HCT116 (cell line): Measurements from ENCODE around the gene HOXB8. TPM values are rescaled to one million over a fixed set of nuclear protein-coding genes. Genes with fewer than 3 reads are reported as not detected.

Experiments
- ATAC-seq: fragments of 200-7000 bp; cut with Tn5 transposase; 2 replicates; pipeline ENCODE4 v1.9.1; 2020; ENCODE audit warnings: mild to moderate bottlenecking, moderate library complexity
- BruUV-seq: library from RNA; stranded (reverse); fragments of 400-500 nt; replicated peaks from 2 replicates; lab custom pipeline; 2021; lab: Mats Ljungman, UMichigan
- CTCF ChIA-PET: fragments of 300-600 bp; sonication (Branson Sonifier 250); formaldehyde crosslinking; loops from one replicate; lab custom pipeline; 2021; ENCODE audit warnings: antibody characterized with exemption; lab: Charles Lee
- POLR2A ChIA-PET: fragments of 300-600, 350-600 bp; sonication (Branson Sonifier 250); formaldehyde crosslinking; loops from one replicate; lab custom pipeline; 2021; ENCODE audit warnings: antibody characterized with exemption; lab: Charles Lee
- RAD21 ChIA-PET, 2 experiments: fragments of 300-600 bp; sonication (Branson Sonifier 250); formaldehyde crosslinking; loops; one replicate each; lab custom pipeline; 2023; ENCODE audit warnings: low total read pairs in 2 of 2; ENCODE audit not compliant: uncharacterized antibody in 2 of 2, unreplicated experiment in 2 of 2, low non-redundant PET in 1 of 2; lab: Charles Lee
- DNase-seq: peaks from one replicate; pipeline ENCODE4 v3.0.0-alpha.2; 2010; ENCODE audit warnings: low read depth, low spot score
- H2AFZ ChIP-seq: fragments of 200-600 bp; shearing (Covaris generic), sonication (generic); 2 replicates; pipeline ENCODE4 v1.6.1; 2017; ENCODE audit warnings: low read depth, mixed run types, mixed read lengths, antibody characterized with exemption, low read length; ENCODE audit not compliant: poor library complexity, severe bottlenecking
- H3K27ac ChIP-seq: 2 replicates; pipeline ENCODE4 v1.5.1; 2012; ENCODE audit warnings: low read depth, low read length
- H3K27me3 ChIP-seq: fragments of 200-600 bp; sonication (generic); 2 replicates; pipeline ENCODE4 v1.6.1; 2016; ENCODE audit warnings: mixed run types, low read length, mixed read lengths; ENCODE audit not compliant: insufficient read depth
- H3K36me3 ChIP-seq, 2 experiments: fragments of 200-500 bp in 1 of 2; fragments of 200-600 bp in 1 of 2; sonication (Bioruptor generic) in 1 of 2; sonication (generic) in 1 of 2; 2 replicates each; pipeline versions ENCODE4 v1.5.1 to v1.6.1; 2014 to 2016; ENCODE audit warnings: low read length in 2 of 2, inconsistent platforms in 1 of 2, mixed read lengths in 1 of 2, mixed run types in 1 of 2; ENCODE audit not compliant: insufficient read depth in 2 of 2, control insufficient read depth in 1 of 2
- H3K4me1 ChIP-seq, 2 experiments: fragments of 200-600 bp in 1 of 2; sonication (generic) in 1 of 2; 2 replicates each; pipeline versions ENCODE4 v1.5.1 to v1.6.1; 2012 to 2017; ENCODE audit warnings: low read length in 2 of 2, inconsistent platforms in 1 of 2, mild to moderate bottlenecking in 1 of 2, mixed read lengths in 1 of 2, mixed run types in 1 of 2, moderate library complexity in 1 of 2; ENCODE audit not compliant: insufficient read depth in 2 of 2, control insufficient read depth in 1 of 2
- H3K4me2 ChIP-seq: fragments of 200-600 bp; sonication (generic); 2 replicates; pipeline ENCODE4 v1.6.1; 2017; ENCODE audit warnings: mixed run types, low read length, mixed read lengths
- H3K4me3 ChIP-seq, 2 experiments: fragments of 200-600 bp in 1 of 2; sonication (generic) in 1 of 2; replicated peaks in 1 of 2; 2 replicates each; pipeline ENCODE4 v1.5.1; 2011 to 2016; ENCODE audit warnings: low read length in 2 of 2, control low read depth in 1 of 2, low read depth in 1 of 2, mild to moderate bottlenecking in 1 of 2, mixed read lengths in 1 of 2, mixed run types in 1 of 2
- H3K79me2 ChIP-seq: fragments of 200-600 bp; sonication (generic); 2 replicates; pipeline ENCODE4 v1.6.1; 2017; ENCODE audit warnings: mild to moderate bottlenecking, mixed run types, low read length, moderate library complexity, mixed read lengths; ENCODE audit not compliant: insufficient read depth
- H3K9ac ChIP-seq: fragments of 200-600 bp; sonication (generic); 2 replicates; pipeline ENCODE4 v1.6.1; 2016; ENCODE audit warnings: low read length, mixed read lengths
- H3K9me2 ChIP-seq: fragments of 200-600 bp; sonication (generic), shearing (Covaris generic); 2 replicates; pipeline ENCODE4 v1.6.1; 2017; ENCODE audit warnings: mixed run types, mild to moderate bottlenecking, moderate library complexity; ENCODE audit not compliant: insufficient read depth
- H3K9me3 ChIP-seq, 2 experiments: fragments of 200-500 bp in 1 of 2; fragments of 200-600 bp in 1 of 2; sonication (Bioruptor generic) in 1 of 2; sonication (generic) in 1 of 2; 2 replicates each; pipeline ENCODE4 v1.6.1; 2014 to 2017; ENCODE audit warnings: low read length in 2 of 2, mixed read lengths in 2 of 2, inconsistent platforms in 1 of 2, low read depth in 1 of 2, mild to moderate bottlenecking in 1 of 2, mixed run types in 1 of 2, moderate library complexity in 1 of 2; ENCODE audit not compliant: control insufficient read depth in 1 of 2, insufficient read depth in 1 of 2
- H4K20me1 ChIP-seq: fragments of 200-600 bp; sonication (generic), shearing (Covaris generic); 2 replicates; pipeline ENCODE4 v1.6.1; 2017; ENCODE audit warnings: mixed run types, mild to moderate bottlenecking, moderate library complexity; ENCODE audit not compliant: insufficient read depth
- CEBPB ChIP-seq: IDR thresholded peaks from 2 replicates; pipeline ENCODE4 v1.6.1; 2012; ENCODE audit warnings: low read depth
- ELF1 ChIP-seq: IDR thresholded peaks from 2 replicates; pipeline ENCODE4 v1.6.1; 2012; ENCODE audit warnings: low read depth, borderline replicate concordance
- EZH2 ChIP-seq: fragments of 200-600 bp; sonication (generic); IDR thresholded peaks from 2 replicates; pipeline ENCODE4 v1.6.1; 2017; ENCODE audit warnings: antibody characterized with exemption, mixed run types
- EZH2phosphoT487 ChIP-seq: fragments of 200-600 bp; IDR thresholded peaks from 2 replicates; pipeline ENCODE4 v1.6.1; 2018; ENCODE audit warnings: antibody characterized with exemption, borderline replicate concordance
- FOSL1 ChIP-seq: IDR thresholded peaks from 2 replicates; pipeline ENCODE4 v1.6.1; 2012; ENCODE audit warnings: low read depth
- JUND ChIP-seq: IDR thresholded peaks from 2 replicates; pipeline ENCODE4 v1.6.1; 2012
- POLR2A ChIP-seq: IDR thresholded peaks from 2 replicates; pipeline ENCODE4 v1.7.0; 2011; ENCODE audit warnings: borderline replicate concordance; ENCODE audit not compliant: insufficient read depth, insufficient read length; ENCODE audit errors: extremely low read depth
- POLR2AphosphoS5 ChIP-seq: IDR thresholded peaks from 2 replicates; pipeline ENCODE4 v1.6.1; 2011; ENCODE audit warnings: mild to moderate bottlenecking, low read depth, low read length, moderate library complexity
- SIN3A ChIP-seq: IDR thresholded peaks from 2 replicates; pipeline ENCODE4 v1.6.1; 2012; ENCODE audit warnings: low read depth
- SP1 ChIP-seq: IDR thresholded peaks from 2 replicates; pipeline ENCODE4 v1.6.1; 2012; ENCODE audit warnings: low read depth
- SRF ChIP-seq: IDR thresholded peaks from 2 replicates; pipeline ENCODE4 v1.6.1; 2012; ENCODE audit warnings: low read depth
- YY1 ChIP-seq: IDR thresholded peaks from 2 replicates; pipeline ENCODE4 v1.6.1; 2011; ENCODE audit warnings: low read length, low read depth, moderate library complexity, mild to moderate bottlenecking; ENCODE audit not compliant: insufficient replicate concordance; ENCODE audit errors: extremely low read depth
- ZFX ChIP-seq: fragments of 450-650 bp; IDR thresholded peaks from 2 replicates; pipeline ENCODE4 v1.6.1; 2017
- intact Hi-C: fragments of 100-400 bp; cut with micrococcal nuclease; formaldehyde crosslinking; loops from 2 replicates; pipeline ENCODE4 v1.10.0; 2022
- total RNA-seq: library from RNA; stranded (reverse); gene quantifications from one replicate; pipeline ENCODE4 v1.2.1, GENCODE V29; 2021; ENCODE audit not compliant: unreplicated experiment
- TF ChIP-seq, protein P1 (sequence below), 3 experiments: fragments of 200-600 bp in 1 of 3; sonication (generic) in 1 of 3; IDR thresholded peaks in 2 of 3; conservative IDR thresholded peaks in 1 of 3; 2 replicates each; pipeline ENCODE4 v1.5.1; 2012 to 2017; ENCODE audit warnings: low read depth in 2 of 3, low read length in 2 of 3, antibody characterized with exemption in 1 of 3, borderline replicate concordance in 1 of 3, control low read depth in 1 of 3, mild to moderate bottlenecking in 1 of 3, mixed read lengths in 1 of 3, mixed run types in 1 of 3, moderate library complexity in 1 of 3; ENCODE audit not compliant: insufficient read depth in 1 of 3
- TF ChIP-seq, protein P2 (sequence below): IDR thresholded peaks from 2 replicates; pipeline ENCODE4 v1.6.1; 2011; ENCODE audit warnings: mild to moderate bottlenecking, low read length, moderate library complexity; ENCODE audit not compliant: insufficient replicate concordance; ENCODE audit errors: extremely low read depth
- TF ChIP-seq, protein P3 (sequence below): IDR thresholded peaks from 2 replicates; pipeline ENCODE4 v1.6.1; 2012; ENCODE audit warnings: low read depth
- TF ChIP-seq, protein P4 (sequence below): IDR thresholded peaks from 2 replicates; pipeline ENCODE4 v1.6.1; 2012
- TF ChIP-seq, protein P5 (sequence below): IDR thresholded peaks from 2 replicates; pipeline ENCODE4 v1.6.1; 2012

HOXB8 gene
- total RNA-seq, 1 experiment from 2014 or later, result 44.7 TPM

DNA sequence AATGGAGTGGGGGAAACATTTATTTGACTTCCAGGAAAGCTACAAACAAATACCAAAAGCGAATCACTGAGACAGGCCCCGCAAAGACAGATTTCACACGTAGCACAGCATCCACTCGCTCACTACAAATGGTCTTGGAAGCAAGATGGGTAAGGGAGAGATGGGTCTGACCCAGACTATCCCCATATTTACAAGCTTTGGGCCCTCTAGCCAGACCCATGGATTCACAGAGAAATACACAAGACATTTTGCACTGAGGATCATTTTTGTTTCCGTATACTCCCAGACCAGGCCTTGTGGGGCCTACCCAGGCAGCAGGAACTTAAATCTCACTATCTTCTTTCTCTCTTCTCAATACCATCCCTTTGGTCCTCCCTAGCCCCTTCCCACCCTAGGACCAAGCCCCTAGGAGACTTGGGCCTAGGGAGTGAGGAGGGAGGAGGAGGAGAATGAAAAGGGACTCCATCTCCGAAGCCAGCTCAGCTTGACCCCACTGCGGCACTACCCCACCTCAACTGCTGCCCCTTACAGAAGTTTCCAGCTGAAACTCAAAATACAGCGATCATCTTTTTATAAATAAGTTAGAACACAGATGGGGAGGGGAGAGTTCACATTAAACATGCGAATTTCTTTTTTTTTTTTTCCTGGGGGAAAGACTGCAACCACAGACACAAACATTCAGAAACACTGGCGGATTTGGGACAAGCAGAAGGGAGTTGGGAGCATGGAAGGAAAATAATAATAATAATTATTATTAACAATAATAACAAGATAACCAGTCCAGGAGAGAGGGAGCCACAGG, 23.6 kb downstream of the HOXB8 start:
- Histone ChIP-seq H3K9me2 (no peaks in the 10 kb centered on the region), H3K4me1 (peaks cover 11 to 32% of the 10 kb centered on the region in 2 experiments; a peak in 3 of 4 replicates), H3K27ac (no peak overlapping the region), H4K20me1 (no peaks in the 10 kb centered on the region), H3K9me3 (no peaks in the 10 kb centered on the region), H2AFZ (no peak overlapping the region), H3K79me2 (peaks cover 57% of the 10 kb centered on the region), H3K27me3 (no peaks in the 10 kb centered on the region), H3K9ac (no peak overlapping the region), H3K4me2 (no peak overlapping the region), H3K36me3 (peaks cover 7 to 23% of the 10 kb centered on the region in 2 experiments; a peak in 3 of 4 replicates), H3K4me3 (no peak overlapping the region)
- no TSS peak for BruUV-seq
- POLR2A ChIA-PET, result interaction anchor here (0.6 to 1.7 kb wide), 2 partner anchors 10 to 13 kb away, joined by 4 to 6 read pairs; partner anchors contain the start of gene HOXB6
- RAD21 ChIA-PET, result no interaction called here
- intact Hi-C loops, result no loop called here
- ATAC-seq (no peak), DNase-seq (no peak)
- CTCF ChIA-PET, result no interaction called here
- TF ChIP-seq EZH2 (no peak), POLR2A (no peak), ZFX (no peak), SRF (no peak), YY1 (no peak), CEBPB (no peak), EZH2phosphoT487 (no peak), ELF1 (no peak), POLR2AphosphoS5 (no peak), JUND (no peak), FOSL1 (no peak), SP1 (no peak), SIN3A (no peak)
- TF ChIP-seq, protein P1, sequence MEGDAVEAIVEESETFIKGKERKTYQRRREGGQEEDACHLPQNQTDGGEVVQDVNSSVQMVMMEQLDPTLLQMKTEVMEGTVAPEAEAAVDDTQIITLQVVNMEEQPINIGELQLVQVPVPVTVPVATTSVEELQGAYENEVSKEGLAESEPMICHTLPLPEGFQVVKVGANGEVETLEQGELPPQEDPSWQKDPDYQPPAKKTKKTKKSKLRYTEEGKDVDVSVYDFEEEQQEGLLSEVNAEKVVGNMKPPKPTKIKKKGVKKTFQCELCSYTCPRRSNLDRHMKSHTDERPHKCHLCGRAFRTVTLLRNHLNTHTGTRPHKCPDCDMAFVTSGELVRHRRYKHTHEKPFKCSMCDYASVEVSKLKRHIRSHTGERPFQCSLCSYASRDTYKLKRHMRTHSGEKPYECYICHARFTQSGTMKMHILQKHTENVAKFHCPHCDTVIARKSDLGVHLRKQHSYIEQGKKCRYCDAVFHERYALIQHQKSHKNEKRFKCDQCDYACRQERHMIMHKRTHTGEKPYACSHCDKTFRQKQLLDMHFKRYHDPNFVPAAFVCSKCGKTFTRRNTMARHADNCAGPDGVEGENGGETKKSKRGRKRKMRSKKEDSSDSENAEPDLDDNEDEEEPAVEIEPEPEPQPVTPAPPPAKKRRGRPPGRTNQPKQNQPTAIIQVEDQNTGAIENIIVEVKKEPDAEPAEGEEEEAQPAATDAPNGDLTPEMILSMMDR (IDR thresholded peaks at IDR 0.05 in 2 of 3, conservative IDR thresholded peaks at IDR 0.05 in 1 of 3; ENCODE audit: borderline replicate concordance in 1 of 3, insufficient read depth in 1 of 3, low read depth in 2 of 3, low read length in 2 of 3), result no peak
- TF ChIP-seq, protein P2, sequence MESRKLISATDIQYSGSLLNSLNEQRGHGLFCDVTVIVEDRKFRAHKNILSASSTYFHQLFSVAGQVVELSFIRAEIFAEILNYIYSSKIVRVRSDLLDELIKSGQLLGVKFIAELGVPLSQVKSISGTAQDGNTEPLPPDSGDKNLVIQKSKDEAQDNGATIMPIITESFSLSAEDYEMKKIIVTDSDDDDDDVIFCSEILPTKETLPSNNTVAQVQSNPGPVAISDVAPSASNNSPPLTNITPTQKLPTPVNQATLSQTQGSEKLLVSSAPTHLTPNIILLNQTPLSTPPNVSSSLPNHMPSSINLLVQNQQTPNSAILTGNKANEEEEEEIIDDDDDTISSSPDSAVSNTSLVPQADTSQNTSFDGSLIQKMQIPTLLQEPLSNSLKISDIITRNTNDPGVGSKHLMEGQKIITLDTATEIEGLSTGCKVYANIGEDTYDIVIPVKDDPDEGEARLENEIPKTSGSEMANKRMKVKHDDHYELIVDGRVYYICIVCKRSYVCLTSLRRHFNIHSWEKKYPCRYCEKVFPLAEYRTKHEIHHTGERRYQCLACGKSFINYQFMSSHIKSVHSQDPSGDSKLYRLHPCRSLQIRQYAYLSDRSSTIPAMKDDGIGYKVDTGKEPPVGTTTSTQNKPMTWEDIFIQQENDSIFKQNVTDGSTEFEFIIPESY, result no peak
- TF ChIP-seq, protein P3, sequence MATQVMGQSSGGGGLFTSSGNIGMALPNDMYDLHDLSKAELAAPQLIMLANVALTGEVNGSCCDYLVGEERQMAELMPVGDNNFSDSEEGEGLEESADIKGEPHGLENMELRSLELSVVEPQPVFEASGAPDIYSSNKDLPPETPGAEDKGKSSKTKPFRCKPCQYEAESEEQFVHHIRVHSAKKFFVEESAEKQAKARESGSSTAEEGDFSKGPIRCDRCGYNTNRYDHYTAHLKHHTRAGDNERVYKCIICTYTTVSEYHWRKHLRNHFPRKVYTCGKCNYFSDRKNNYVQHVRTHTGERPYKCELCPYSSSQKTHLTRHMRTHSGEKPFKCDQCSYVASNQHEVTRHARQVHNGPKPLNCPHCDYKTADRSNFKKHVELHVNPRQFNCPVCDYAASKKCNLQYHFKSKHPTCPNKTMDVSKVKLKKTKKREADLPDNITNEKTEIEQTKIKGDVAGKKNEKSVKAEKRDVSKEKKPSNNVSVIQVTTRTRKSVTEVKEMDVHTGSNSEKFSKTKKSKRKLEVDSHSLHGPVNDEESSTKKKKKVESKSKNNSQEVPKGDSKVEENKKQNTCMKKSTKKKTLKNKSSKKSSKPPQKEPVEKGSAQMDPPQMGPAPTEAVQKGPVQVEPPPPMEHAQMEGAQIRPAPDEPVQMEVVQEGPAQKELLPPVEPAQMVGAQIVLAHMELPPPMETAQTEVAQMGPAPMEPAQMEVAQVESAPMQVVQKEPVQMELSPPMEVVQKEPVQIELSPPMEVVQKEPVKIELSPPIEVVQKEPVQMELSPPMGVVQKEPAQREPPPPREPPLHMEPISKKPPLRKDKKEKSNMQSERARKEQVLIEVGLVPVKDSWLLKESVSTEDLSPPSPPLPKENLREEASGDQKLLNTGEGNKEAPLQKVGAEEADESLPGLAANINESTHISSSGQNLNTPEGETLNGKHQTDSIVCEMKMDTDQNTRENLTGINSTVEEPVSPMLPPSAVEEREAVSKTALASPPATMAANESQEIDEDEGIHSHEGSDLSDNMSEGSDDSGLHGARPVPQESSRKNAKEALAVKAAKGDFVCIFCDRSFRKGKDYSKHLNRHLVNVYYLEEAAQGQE, result no peak
- TF ChIP-seq, protein P4, sequence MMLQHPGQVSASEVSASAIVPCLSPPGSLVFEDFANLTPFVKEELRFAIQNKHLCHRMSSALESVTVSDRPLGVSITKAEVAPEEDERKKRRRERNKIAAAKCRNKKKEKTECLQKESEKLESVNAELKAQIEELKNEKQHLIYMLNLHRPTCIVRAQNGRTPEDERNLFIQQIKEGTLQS, result no peak
- TF ChIP-seq, protein P5, sequence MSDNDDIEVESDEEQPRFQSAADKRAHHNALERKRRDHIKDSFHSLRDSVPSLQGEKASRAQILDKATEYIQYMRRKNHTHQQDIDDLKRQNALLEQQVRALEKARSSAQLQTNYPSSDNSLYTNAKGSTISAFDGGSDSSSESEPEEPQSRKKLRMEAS, result no peak
